Endothelial cell of umbilical vein (primary cell): ENCODE measurements around the gene RPS28. TPM values are rescaled to one million over a fixed set of nuclear protein-coding genes. Genes with fewer than 3 reads are reported as not detected.

Experiments used
- BruUV-seq: library from RNA; stranded (reverse); fragments of 400-500 nt; replicated peaks from 2 replicates; lab custom pipeline; 2021; lab: Mats Ljungman, UMichigan
- CTCF ChIA-PET: fragments of 300-600, 350-600 bp; sonication (Branson Sonifier 250); formaldehyde crosslinking; loops from one replicate; lab custom pipeline; 2021; ENCODE audit warnings: antibody characterized with exemption, inconsistent platforms; lab: Charles Lee
- POLR2A ChIA-PET: fragments of 300-600, 350-600 bp; sonication (Branson Sonifier 250); formaldehyde crosslinking; loops from one replicate; lab custom pipeline; 2021; ENCODE audit warnings: antibody characterized with exemption, inconsistent platforms; lab: Charles Lee
- DNase-seq: peaks from one replicate; pipeline ENCODE4 v3.0.0-alpha.2; 2011; ENCODE audit warnings: low read depth, low spot score
- FAIRE-seq: peaks from 2 replicates; lab custom pipeline; 2011; peaks lifted over from hg19 to GRCh38; lab: Jason Lieb, UNC
- H2AFZ ChIP-seq: 2 replicates; pipeline ENCODE4 v1.6.0; 2012; ENCODE audit warnings: low read depth, low read length, control low read depth, inconsistent platforms
- H3K27ac ChIP-seq: 2 replicates; pipeline ENCODE4 v1.5.1; 2011; ENCODE audit warnings: low read depth, mild to moderate bottlenecking, control low read depth, low read length, moderate library complexity; ENCODE audit not compliant: insufficient read depth
- H3K27me3 ChIP-seq, 2 experiments: 2 replicates each; pipeline versions ENCODE4 v1.6.0 to v1.6.1; 2011; ENCODE audit warnings: low read length in 2 of 2, mixed read lengths in 1 of 2; ENCODE audit not compliant: control insufficient read depth in 2 of 2, insufficient read depth in 2 of 2
- H3K36me3 ChIP-seq, 2 experiments: 2 replicates in 1 of 2; 3 replicates in 1 of 2; pipeline ENCODE4 v1.5.1; 2011; ENCODE audit warnings: low read length in 2 of 2, mild to moderate bottlenecking in 1 of 2, moderate library complexity in 1 of 2; ENCODE audit not compliant: control insufficient read depth in 2 of 2, insufficient read depth in 2 of 2; ENCODE audit errors: extremely low read depth in 1 of 2
- H3K4me1 ChIP-seq: 3 replicates; pipeline ENCODE4 v1.5.1; 2011; ENCODE audit warnings: mild to moderate bottlenecking, low read length; ENCODE audit not compliant: control insufficient read depth, insufficient read depth; ENCODE audit errors: extremely low read depth
- H3K4me2 ChIP-seq: 2 replicates; pipeline ENCODE4 v1.6.1; 2011; ENCODE audit warnings: low read length, control low read depth, mixed read lengths; ENCODE audit not compliant: insufficient read depth
- H3K4me3 ChIP-seq, 3 experiments: fragments of 200-600 bp in 1 of 3; sonication (generic), shearing (Covaris generic) in 1 of 3; replicated peaks in 1 of 3; 2 replicates each; pipeline ENCODE4 v1.5.1; 2011 to 2016; ENCODE audit warnings: control low read depth in 3 of 3, low read length in 3 of 3, mild to moderate bottlenecking in 2 of 3, inconsistent platforms in 1 of 3, low read depth in 1 of 3, moderate library complexity in 1 of 3; ENCODE audit not compliant: insufficient read depth in 1 of 3
- H3K79me2 ChIP-seq: 2 replicates; pipeline ENCODE4 v1.6.0; 2012; ENCODE audit warnings: low read length, inconsistent platforms; ENCODE audit not compliant: control insufficient read depth, insufficient read depth
- H3K9ac ChIP-seq: replicated peaks from 2 replicates; pipeline ENCODE3; 2011; ENCODE audit warnings: low read length, control low read depth; ENCODE audit not compliant: insufficient read depth; ENCODE audit errors: extremely low read depth
- H3K9me1 ChIP-seq: replicated peaks from 3 replicates; pipeline ENCODE4 v1.6.0; 2011; ENCODE audit warnings: mild to moderate bottlenecking, low read length; ENCODE audit not compliant: control insufficient read depth, insufficient read depth; ENCODE audit errors: extremely low read depth
- H3K9me3 ChIP-seq: replicated peaks from 2 replicates; pipeline ENCODE4 v1.5.1; 2012; ENCODE audit warnings: low read length, inconsistent platforms; ENCODE audit not compliant: control insufficient read depth, insufficient read depth
- H4K20me1 ChIP-seq: replicated peaks from 2 replicates; pipeline ENCODE3; 2011; ENCODE audit warnings: mild to moderate bottlenecking, low read length; ENCODE audit not compliant: control insufficient read depth, insufficient read depth; ENCODE audit errors: extremely low read depth
- CTCF ChIP-seq, 2 donors: IDR thresholded peaks; 1 replicate in 1 of 2; 2 replicates in 1 of 2; pipeline ENCODE4 v1.5.1; 2011; ENCODE audit warnings: low read length in 2 of 2, mild to moderate bottlenecking in 2 of 2, moderate library complexity in 2 of 2, control low read depth in 1 of 2, inconsistent platforms in 1 of 2, low read depth in 1 of 2; ENCODE audit not compliant: insufficient read depth in 1 of 2; ENCODE audit errors: extremely low read depth in 1 of 2
- EZH2 ChIP-seq: IDR thresholded peaks from 2 replicates; pipeline ENCODE4 v1.6.1; 2012; ENCODE audit warnings: borderline replicate concordance, low read depth, mild to moderate bottlenecking, moderate library complexity, low read length, inconsistent platforms; ENCODE audit not compliant: severe bottlenecking
- FOS ChIP-seq: IDR thresholded peaks from 2 replicates; pipeline ENCODE4 v1.6.1; 2011; ENCODE audit warnings: mild to moderate bottlenecking, low read length, moderate library complexity, borderline replicate concordance; ENCODE audit not compliant: insufficient read depth
- GATA2 ChIP-seq: IDR thresholded peaks from 2 replicates; pipeline ENCODE4 v1.7.0; 2011; ENCODE audit warnings: low read depth, mild to moderate bottlenecking, moderate library complexity, mixed read lengths, low read length; ENCODE audit not compliant: insufficient read length, insufficient read depth
- JUN ChIP-seq: IDR thresholded peaks from 2 replicates; pipeline ENCODE4 v1.6.1; 2011; ENCODE audit warnings: borderline replicate concordance, low read depth; ENCODE audit not compliant: insufficient read length, insufficient read depth
- MAX ChIP-seq: IDR thresholded peaks from 2 replicates; pipeline ENCODE4 v1.6.1; 2011; ENCODE audit not compliant: insufficient read depth, insufficient read length
- MYC ChIP-seq: IDR thresholded peaks from one replicate; pipeline ENCODE4 v1.6.1; 2011; ENCODE audit warnings: mild to moderate bottlenecking, low read depth, low read length
- POLR2A ChIP-seq: IDR thresholded peaks from 2 replicates; pipeline ENCODE4 v1.6.1; 2012; ENCODE audit warnings: low read depth, mild to moderate bottlenecking, control low read depth, low read length
- POLR2AphosphoS5 ChIP-seq: IDR thresholded peaks from 2 replicates; pipeline ENCODE4 v1.6.1; 2012; ENCODE audit warnings: low read depth, mild to moderate bottlenecking, control low read depth, low read length, moderate library complexity; ENCODE audit not compliant: insufficient read depth
- dilution Hi-C: fragments of 300-500 bp; cut with MboI; formaldehyde crosslinking; loops from one replicate; pipeline ENCODE4 v1.15.0; 2019; ENCODE audit warnings: low sequenced_read_pairs; ENCODE audit not compliant: extremely low pct_ligation_motif_present
- intact Hi-C: fragments of 100-400 bp; cut with micrococcal nuclease; formaldehyde crosslinking; loops from one replicate; pipeline ENCODE4 v1.10.0; 2022
- polyA plus RNA-seq, 4 experiments: library from polyadenylated mRNA; depleted of rRNA in 3 of 4; stranded (reverse) in 3 of 4; unstranded in 1 of 4; fragments of >200 nt; gene quantifications; 2 replicates each; pipeline versions ENCODE4 v1.2.1 to v1.2.3, GENCODE V29; 2011 to 2012; ENCODE audit warnings: missing spikeins in 1 of 4
- total RNA-seq: library from RNA; stranded (reverse); gene quantifications from 2 replicates; pipeline ENCODE4 v1.2.3, GENCODE V29; 2021

Gene RPS28
- total and polyA plus RNA-seq, 2 donors (not counting 3 experiments of a cell fraction or from before 2014, with no cell fraction given), result 865 to 1,664 TPM

- Histone ChIP-seq H3K27ac (no peak overlapping the region), H3K79me2 (no peaks in the 10 kb centered on the region), H4K20me1 (no peaks in the 10 kb centered on the region), H3K9ac (no peak overlapping the region), H3K4me1 (peaks cover 12% of the 10 kb centered on the region), H3K4me3 (no peak overlapping the region), H3K27me3 (no peaks in the 10 kb centered on the region), H2AFZ (no peak overlapping the region), H3K9me3 (no peaks in the 10 kb centered on the region), H3K4me2 (no peak overlapping the region), H3K9me1 (no peaks in the 10 kb centered on the region), H3K36me3 (peaks cover 0 to 13% of the 10 kb centered on the region in 2 experiments)
- no peak for DNase-seq
- FAIRE-seq, result peak; percentile 8
- no TSS peak for BruUV-seq
- dilution Hi-C loops (no loop called here), intact Hi-C loops (no loop called here)
- ChIA-PET POLR2A (no interaction called here), CTCF (interaction anchor here (1.0 to 1.6 kb wide), 2 partner anchors 17 to 18 kb away, joined by 3 read pairs; no protein-coding TSS in a partner anchor)
- TF ChIP-seq JUN, result no peak
- TF ChIP-seq MYC, result no peak
- no peak for TF ChIP-seq FOS
- no peak for TF ChIP-seq CTCF (IDR thresholded peaks at IDR 0.05; ENCODE audit: extremely low read depth in 1 of 2, insufficient read depth in 1 of 2, low read depth in 1 of 2, low read length in 2 of 2)
- no peak for TF ChIP-seq EZH2
- no peak for TF ChIP-seq POLR2A
- no peak for TF ChIP-seq GATA2
- no peak for TF ChIP-seq POLR2AphosphoS5
- no peak for TF ChIP-seq MAX
Observed at GRCh38 chr19:8371011-8371804, 49.9 kb downstream of the RPS28 start.

Other genes starting within 250 kb of the RPS28 start
- not detected in 2 replicates for gene FBN3, start 171.9 kb upstream of the RPS28 start, total RNA-seq
- not detected in 2 replicates for gene FBN3, start 171.9 kb upstream of the RPS28 start, polyA plus RNA-seq
- 2.5 and 4.9 TPM in 2 replicates for gene CERS4, start 112.1 kb upstream of the RPS28 start, total RNA-seq
- 7.7 and 9.9 TPM in 2 replicates for gene CERS4, start 112.1 kb upstream of the RPS28 start, polyA plus RNA-seq
- 84.9 and 86.7 TPM in 2 replicates for gene CD320, start 13.1 kb upstream of the RPS28 start, total RNA-seq
- gene CD320, start 13.1 kb upstream of the RPS28 start, polyA plus RNA-seq, result 190 and 255 TPM in 2 replicates
- 60.2 and 62.0 TPM in 2 replicates for gene NDUFA7, start 121 bp upstream of the RPS28 start, total RNA-seq
- 169 and 196 TPM in 2 replicates for gene NDUFA7, start 121 bp upstream of the RPS28 start, polyA plus RNA-seq
- gene KANK3, start 21.8 kb downstream of the RPS28 start, total RNA-seq, result 26.3 and 30.0 TPM in 2 replicates
- 22.1 and 25.0 TPM in 2 replicates for gene KANK3, start 21.8 kb downstream of the RPS28 start, polyA plus RNA-seq
- 3.9 and 4.6 TPM in 2 replicates for gene ANGPTL4, start 42.7 kb downstream of the RPS28 start, total RNA-seq
- 14.1 and 18.5 TPM in 2 replicates for gene ANGPTL4, start 42.7 kb downstream of the RPS28 start, polyA plus RNA-seq
- gene RAB11B, start 68.9 kb downstream of the RPS28 start, total RNA-seq, result 92.2 and 99.8 TPM in 2 replicates
- gene RAB11B, start 68.9 kb downstream of the RPS28 start, polyA plus RNA-seq, result 74.1 and 80.0 TPM in 2 replicates
- 40.1 and 43.5 TPM in 2 replicates for gene MARCHF2, start 91.8 kb downstream of the RPS28 start, total RNA-seq
- gene MARCHF2, start 91.8 kb downstream of the RPS28 start, polyA plus RNA-seq, result 91.9 and 130 TPM in 2 replicates
- gene HNRNPM, start 123.5 kb downstream of the RPS28 start, total RNA-seq, result 288 and 301 TPM in 2 replicates
- 244 and 250 TPM in 2 replicates for gene HNRNPM, start 123.5 kb downstream of the RPS28 start, polyA plus RNA-seq
- gene PRAM1, start 181.1 kb downstream of the RPS28 start, total RNA-seq, result 0.31 TPM in 1 of 2 replicates, not detected in the other
- 0.14 TPM in 1 of 2 replicates, not detected in the other for gene PRAM1, start 181.1 kb downstream of the RPS28 start, polyA plus RNA-seq
- gene ZNF414, start 192.7 kb downstream of the RPS28 start, total RNA-seq, result 14.5 and 20.6 TPM in 2 replicates
- gene ZNF414, start 192.7 kb downstream of the RPS28 start, polyA plus RNA-seq, result 10.6 and 11.6 TPM in 2 replicates